Measurements from ENCODE around the gene CRYZL1.
A peak's percentile ranks its signal among the peaks of the same experiment; 100 is the strongest.
"Not testable (repeated sequence)": the region's sequence is repeated elsewhere in the genome, so short reads cannot be mapped to it uniquely, and the experiment has no call there.

Gene CRYZL1

GRCh38 chr21:33647587-33647986, 6.0 kb upstream of the CRYZL1 start:
- Histone ChIP-seq H3K4me3 (ENCODE audit: low read length) (no peak overlapping the region), H3K4me1 (ENCODE audit: insufficient read depth, low read length) (peaks cover 53% of the 10 kb centered on the region), H3K9me3 (ENCODE audit: insufficient read depth, low read depth, low read length) (no peaks in the 10 kb centered on the region), H3K27ac (ENCODE audit: low read depth, low read length) (no peak overlapping the region), H3K27me3 (ENCODE audit: insufficient read depth, low read length) (no peaks in the 10 kb centered on the region), H3K9ac (ENCODE audit: low read depth, low read length) (no peak overlapping the region), H3K36me3 (ENCODE audit: insufficient read depth, low read length) (no peaks in the 10 kb centered on the region)
- 94% methylated on average over 2 of the region's 3 CpGs for WGBS

DNA sequence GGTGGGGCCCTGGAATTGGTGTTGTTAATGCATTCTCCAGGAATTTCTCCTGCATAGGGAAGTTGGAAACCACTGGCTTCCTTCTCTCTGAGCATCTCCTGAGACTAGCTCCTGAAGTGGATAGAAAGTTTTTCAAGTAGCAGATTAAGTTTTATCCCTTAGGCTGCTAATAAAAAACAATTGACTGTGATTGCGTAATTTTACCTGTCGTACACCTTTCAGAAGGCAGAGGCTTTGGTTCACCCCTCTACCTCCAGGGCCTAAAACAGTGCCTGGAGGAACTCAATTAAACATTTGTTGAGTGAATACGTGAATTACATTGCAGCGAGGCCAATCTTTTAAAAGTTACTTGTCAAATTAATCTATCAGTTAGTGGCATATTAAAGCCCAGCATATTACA, 4.2 kb upstream of the CRYZL1 start:
- no peak overlapping the region for H3K4me3 ChIP-seq (ENCODE audit: low read length)
- no peak overlapping the region; the same call in 1 of the 2 replicates for H3K27ac ChIP-seq (ENCODE audit: low read depth, low read length)
- 92% methylated on average over 4 of the region's 4 CpGs for WGBS

DNA sequence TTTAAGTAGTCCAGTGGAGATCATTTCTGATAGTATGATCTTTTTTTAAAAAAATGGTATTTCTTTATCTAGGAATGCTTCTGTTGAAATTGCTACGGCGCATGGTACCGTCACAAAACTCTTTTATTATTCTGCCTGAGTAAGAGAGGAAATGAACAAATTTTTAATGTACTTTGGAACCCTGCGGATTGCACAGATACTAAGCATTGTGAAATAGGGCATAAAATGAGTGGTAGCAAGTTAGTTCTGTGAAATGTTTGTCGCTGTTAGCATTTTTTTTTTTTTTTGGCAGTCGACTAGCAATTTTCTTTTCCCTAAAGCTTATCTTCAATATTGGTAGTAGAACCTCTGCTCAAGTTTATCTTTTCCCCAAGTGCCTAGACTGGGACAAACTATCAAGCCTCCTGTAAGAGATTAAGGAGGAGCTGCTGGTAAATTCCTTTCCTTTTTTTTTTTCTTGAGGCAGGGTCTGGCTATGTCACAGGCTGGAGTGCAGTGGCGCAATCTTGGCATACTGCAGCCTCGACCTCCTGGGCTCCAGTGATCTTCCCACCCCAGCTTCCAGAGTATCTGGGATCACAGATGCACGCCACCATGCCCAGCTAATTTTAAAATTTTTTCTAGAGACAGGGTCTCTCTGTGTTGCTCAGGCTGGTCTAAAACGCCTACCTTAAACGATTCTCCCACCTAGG, 3.0 kb upstream of the CRYZL1 start:
- H3K9me3 ChIP-seq (ENCODE audit: insufficient read depth, low read depth, low read length): no peaks in the 10 kb centered on the region
- H3K9ac ChIP-seq (ENCODE audit: low read depth, low read length): no peak overlapping the region
- no peaks in the 10 kb centered on the region for H3K36me3 ChIP-seq (ENCODE audit: insufficient read depth, low read length)
- H3K4me1 ChIP-seq (ENCODE audit: insufficient read depth, low read length): peaks cover 33% of the 10 kb centered on the region
- no peaks in the 10 kb centered on the region for H3K27me3 ChIP-seq (ENCODE audit: insufficient read depth, low read length)
- 75% methylated on average over 10 of the region's 11 CpGs for WGBS
- no peak overlapping the region for H3K27ac ChIP-seq (ENCODE audit: low read depth, low read length)
- peak overlapping the region; percentile 65 for H3K4me3 ChIP-seq (ENCODE audit: low read length)

More for the DNA sequence above, 4.2 kb upstream of the CRYZL1 start:
- H3K4me1 ChIP-seq (ENCODE audit: insufficient read depth, low read length): peaks cover 37% of the 10 kb centered on the region
- no peaks in the 10 kb centered on the region for H3K9me3 ChIP-seq (ENCODE audit: insufficient read depth, low read depth, low read length)
- no peaks in the 10 kb centered on the region for H3K36me3 ChIP-seq (ENCODE audit: insufficient read depth, low read length)
- no peaks in the 10 kb centered on the region for H3K27me3 ChIP-seq (ENCODE audit: insufficient read depth, low read length)
- no peak overlapping the region for H3K9ac ChIP-seq (ENCODE audit: low read depth, low read length)

DNA sequence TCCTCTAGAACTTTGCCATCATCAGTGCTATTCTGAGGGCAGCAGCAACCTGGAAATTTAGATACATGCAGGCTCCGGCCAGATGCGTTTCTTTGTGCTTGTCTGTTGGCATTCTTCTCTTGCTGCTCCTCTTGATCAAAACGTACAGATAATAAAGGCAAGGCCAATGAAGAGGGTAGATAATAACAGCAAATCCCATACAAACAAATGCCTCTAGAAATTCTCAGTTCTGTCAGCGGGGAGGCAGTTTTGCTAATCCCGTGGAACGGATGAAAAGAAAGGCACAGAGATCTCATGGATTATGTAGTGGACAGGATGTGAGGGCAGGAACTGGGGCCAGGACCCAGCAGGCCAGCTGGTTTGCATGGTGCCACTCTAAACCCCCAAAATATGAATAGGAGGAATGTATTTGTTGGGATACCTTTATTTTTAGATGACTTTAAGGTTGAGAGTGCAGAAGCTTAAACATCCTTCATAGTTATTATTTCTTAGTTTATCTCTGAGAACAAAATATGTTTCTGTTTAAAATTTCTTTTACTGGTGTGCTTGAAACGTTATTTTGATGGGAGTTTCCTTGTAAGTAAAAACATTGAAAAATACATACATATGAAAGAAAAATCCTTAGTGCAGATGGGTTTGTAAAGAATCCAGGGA, 2.2 kb upstream of the CRYZL1 start:
- Histone ChIP-seq H3K9ac (ENCODE audit: low read depth, low read length) (peak overlapping the region; percentile 90; the same call in 1 of the 2 replicates), H3K36me3 (ENCODE audit: insufficient read depth, low read length) (no peaks in the 10 kb centered on the region), H3K4me3 (ENCODE audit: low read length) (peak overlapping the region; percentile 65), H3K27me3 (ENCODE audit: insufficient read depth, low read length) (no peaks in the 10 kb centered on the region), H3K9me3 (ENCODE audit: insufficient read depth, low read depth, low read length) (no peaks in the 10 kb centered on the region), H3K4me1 (ENCODE audit: insufficient read depth, low read length) (peaks cover 27% of the 10 kb centered on the region), H3K27ac (ENCODE audit: low read depth, low read length) (no peak overlapping the region; the same call in 1 of the 2 replicates)
- WGBS: 0% methylated on average over 5 of the region's 7 CpGs

- no peaks in the 10 kb centered on the region for H3K27me3 ChIP-seq (ENCODE audit: insufficient read depth, low read length)
- no peaks in the 10 kb centered on the region for H3K9me3 ChIP-seq (ENCODE audit: insufficient read depth, low read depth, low read length)
- under 1% methylated on average over 78 of the region's 78 CpGs for WGBS
- H3K36me3 ChIP-seq (ENCODE audit: insufficient read depth, low read length): no peaks in the 10 kb centered on the region
- H3K4me3 ChIP-seq (ENCODE audit: low read length): peak overlapping the region; percentile 65
- H3K4me1 ChIP-seq (ENCODE audit: insufficient read depth, low read length): peaks cover 27% of the 10 kb centered on the region
- peak overlapping the region; percentile 90 for H3K9ac ChIP-seq (ENCODE audit: low read depth, low read length)
- peak overlapping the region; percentile 83; the same call in 1 of the 2 replicates for H3K27ac ChIP-seq (ENCODE audit: low read depth, low read length)
These were observed 1.5 kb upstream of the CRYZL1 start for GRCh38 chr21:33642896-33643657.

DNA sequence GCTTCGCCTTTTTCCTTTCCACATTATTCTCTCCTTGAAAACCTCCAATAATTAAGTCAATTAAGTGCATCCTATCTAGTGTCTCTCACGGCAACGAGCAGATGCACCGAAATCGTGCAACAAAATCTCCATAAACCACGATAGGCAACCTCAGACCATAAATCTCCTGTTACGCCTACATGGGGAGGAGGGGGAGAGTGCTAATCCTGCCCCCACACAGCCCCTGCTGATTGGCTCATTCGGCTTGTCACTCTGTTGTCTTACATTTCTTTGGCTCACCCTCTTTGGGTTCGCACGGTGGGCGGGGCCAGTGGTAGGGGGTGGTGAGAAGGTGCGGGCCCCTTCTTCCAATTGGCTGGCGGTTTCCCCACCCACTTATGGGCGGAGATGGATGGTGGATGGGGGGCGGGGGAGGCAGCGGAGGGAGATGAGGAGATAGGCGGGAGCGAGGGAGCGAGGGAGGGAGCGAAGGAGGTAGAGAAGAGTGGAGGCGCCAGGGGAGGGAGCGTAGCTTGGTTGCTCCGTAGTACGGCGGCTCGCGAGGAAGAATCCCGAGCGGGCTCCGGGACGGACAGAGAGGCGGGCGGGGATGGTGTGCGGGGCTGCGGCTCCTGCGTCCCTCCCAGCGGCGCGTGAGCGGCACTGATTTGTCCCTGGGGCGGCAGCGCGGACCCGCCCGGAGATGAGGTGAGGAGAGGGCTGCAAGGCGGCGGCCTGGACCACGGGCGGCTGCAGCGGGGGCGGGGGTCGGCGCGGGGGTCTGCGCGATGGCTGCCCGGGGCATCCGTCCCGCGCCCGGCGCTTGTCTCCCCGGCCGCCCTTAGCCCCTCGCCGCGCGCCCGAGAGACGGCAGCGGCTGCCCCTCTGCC, 720 bp upstream of the CRYZL1 start, which contains the start of gene ITSN1:
TSS of gene ITSN1 (plus strand) at position 475 of the 869 bp plus-strand sequence. CDS start 76,328 bp downstream, outside the sequence.
- Histone ChIP-seq H3K36me3 (ENCODE audit: insufficient read depth, low read length) (no peaks in the 10 kb centered on the region), H3K27ac (ENCODE audit: low read depth, low read length) (peak within 1 kb of the TSS; percentile 83), H3K4me1 (ENCODE audit: insufficient read depth, low read length) (peaks cover 27% of the 10 kb centered on the region), H3K27me3 (ENCODE audit: insufficient read depth, low read length) (no peaks in the 10 kb centered on the region), H3K4me3 (ENCODE audit: low read length) (peak within 1 kb of the TSS; percentile 65), H3K9ac (ENCODE audit: low read depth, low read length) (peak within 1 kb of the TSS; percentile 90), H3K9me3 (ENCODE audit: insufficient read depth, low read depth, low read length) (no peaks in the 10 kb centered on the region)
- under 1% methylated on average over 69 of the region's 71 CpGs for WGBS

DNA sequence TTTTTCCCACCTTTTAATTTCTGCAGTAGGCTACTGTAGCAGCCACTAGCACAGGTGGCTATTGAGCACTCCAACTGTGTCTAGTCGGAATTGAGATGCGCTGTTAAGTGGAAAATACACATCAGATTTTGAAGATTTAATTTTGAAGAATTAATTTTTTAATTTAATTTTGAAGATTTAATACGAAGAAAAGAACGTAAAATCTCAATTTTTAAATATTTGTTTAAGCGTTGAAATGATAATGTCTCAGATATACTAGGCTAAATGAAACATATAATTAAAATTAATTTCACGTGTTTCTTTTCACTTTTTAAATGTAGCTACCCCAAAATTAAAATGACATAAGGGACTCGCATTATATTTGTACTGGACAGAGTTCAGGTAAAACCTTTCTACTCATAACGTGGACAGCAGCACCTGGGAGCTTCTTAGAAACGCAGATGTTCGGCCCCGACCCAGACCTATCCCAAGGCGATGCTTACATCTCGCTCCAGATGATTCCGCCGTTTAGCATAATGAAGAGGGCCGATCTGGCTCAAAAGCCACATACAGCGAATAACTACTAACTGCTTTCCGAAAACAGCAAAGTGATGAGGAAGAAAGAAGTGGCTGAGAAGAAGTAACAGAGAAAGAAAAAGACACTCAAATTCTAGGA, 717 bp downstream of the CRYZL1 start:
- Histone ChIP-seq H3K9ac (ENCODE audit: low read depth, low read length) (peak overlapping the region; percentile 77), H3K4me1 (ENCODE audit: insufficient read depth, low read length) (peaks cover 25% of the 10 kb centered on the region), H3K4me3 (ENCODE audit: low read length) (peak overlapping the region; percentile 65), H3K36me3 (ENCODE audit: insufficient read depth, low read length) (no peaks in the 10 kb centered on the region), H3K27me3 (ENCODE audit: insufficient read depth, low read length) (no peaks in the 10 kb centered on the region), H3K27ac (ENCODE audit: low read depth, low read length) (peak overlapping the region; percentile 67), H3K9me3 (ENCODE audit: insufficient read depth, low read depth, low read length) (no peaks in the 10 kb centered on the region)
- 24% methylated on average over 14 of the region's 18 CpGs for WGBS

DNA sequence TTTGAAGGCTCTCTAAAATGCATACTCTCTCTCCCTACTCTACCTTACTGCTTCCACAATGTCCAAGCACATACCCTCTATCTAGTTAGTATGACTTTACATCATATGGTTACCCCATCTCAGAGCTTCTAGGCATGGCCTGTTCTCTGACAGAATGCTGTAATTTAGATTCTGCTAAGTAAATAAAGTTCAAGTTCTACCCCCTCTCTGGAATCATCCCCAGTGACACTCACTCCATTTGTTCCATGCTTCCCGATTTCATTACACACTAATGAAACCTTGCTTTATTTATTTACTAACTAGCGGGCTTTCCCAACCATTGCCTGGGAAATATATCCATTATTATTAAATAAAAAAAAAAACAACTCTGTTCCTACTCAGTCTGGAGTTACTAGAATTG, 7.3 kb downstream of the CRYZL1 start:
- Histone ChIP-seq H3K27ac (ENCODE audit: low read depth, low read length) (no peak overlapping the region), H3K4me3 (ENCODE audit: low read length) (no peak overlapping the region), H3K36me3 (ENCODE audit: insufficient read depth, low read length) (peaks cover 16% of the 10 kb centered on the region; the same call in 1 of the 2 replicates), H3K9ac (ENCODE audit: low read depth, low read length) (no peak overlapping the region), H3K9me3 (ENCODE audit: insufficient read depth, low read depth, low read length) (no peaks in the 10 kb centered on the region), H3K4me1 (ENCODE audit: insufficient read depth, low read length) (peaks cover 6% of the 10 kb centered on the region; the same call in 1 of the 2 replicates), H3K27me3 (ENCODE audit: insufficient read depth, low read length) (no peaks in the 10 kb centered on the region)
- WGBS: 94% methylated on average over 2 of the region's 2 CpGs

- not testable (repeated sequence) for H3K27ac ChIP-seq (ENCODE audit: low read depth, low read length); H3K9ac ChIP-seq (ENCODE audit: low read depth, low read length); H3K4me3 ChIP-seq (ENCODE audit: low read length); H3K27me3 ChIP-seq (ENCODE audit: insufficient read depth, low read length); H3K9me3 ChIP-seq (ENCODE audit: insufficient read depth, low read depth, low read length)
- peaks cover 34% of the 10 kb centered on the region for H3K36me3 ChIP-seq (ENCODE audit: insufficient read depth, low read length)
- WGBS: 95% methylated on average over 7 of the region's 7 CpGs
- peaks cover 14% of the 10 kb centered on the region for H3K4me1 ChIP-seq (ENCODE audit: insufficient read depth, low read length)
These were observed 15.4 kb downstream of the CRYZL1 start for GRCh38 chr21:33626151-33626550.

GRCh38 chr21:33622253-33622652, 19.3 kb downstream of the CRYZL1 start:
- Histone ChIP-seq H3K27me3 (ENCODE audit: insufficient read depth, low read length) (no peaks in the 10 kb centered on the region), H3K4me3 (ENCODE audit: low read length) (no peak overlapping the region), H3K27ac (ENCODE audit: low read depth, low read length) (no peak overlapping the region), H3K36me3 (ENCODE audit: insufficient read depth, low read length) (peaks cover 31% of the 10 kb centered on the region), H3K9me3 (ENCODE audit: insufficient read depth, low read depth, low read length) (no peaks in the 10 kb centered on the region), H3K9ac (ENCODE audit: low read depth, low read length) (no peak overlapping the region), H3K4me1 (ENCODE audit: insufficient read depth, low read length) (peaks cover 17% of the 10 kb centered on the region)
